ENCODE measurements around the gene ZKSCAN2. TPM values are rescaled to one million over a fixed set of nuclear protein-coding genes. Genes with fewer than 3 reads are reported as not detected.

Gene ZKSCAN2
- total and polyA plus RNA-seq, 9 of the 15 experiments (the other 6 are each of a cell fraction or from before 2014, with no cell fraction given): 1.3 to 9.5 (median 4.2) TPM

DNA sequence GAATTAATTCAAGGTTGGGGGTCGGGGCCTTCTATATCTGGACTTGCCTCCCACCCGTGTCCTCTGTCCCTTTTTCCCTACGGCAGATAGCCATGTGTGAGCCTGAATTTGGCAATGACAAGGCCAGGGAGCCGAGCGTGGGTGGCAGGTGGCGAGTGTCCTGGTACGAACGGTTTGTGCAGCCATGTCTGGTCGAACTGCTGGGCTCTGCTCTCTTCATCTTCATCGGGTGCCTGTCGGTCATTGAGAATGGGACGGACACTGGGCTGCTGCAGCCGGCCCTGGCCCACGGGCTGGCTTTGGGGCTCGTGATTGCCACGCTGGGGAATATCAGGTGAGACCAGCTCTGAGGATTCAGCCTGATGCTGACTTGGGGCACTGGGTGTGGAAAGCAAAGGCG lies 40.5 kb downstream of the ZKSCAN2 start:
- 14% methylated on average over 13 of the region's 17 CpGs for WGBS (ENCODE audit: insufficient coverage, low coverage, missing lambda C conversion rate)
- no peak for DNase-seq (ENCODE audit: extremely low read depth in 1 of 4, low spot score in 3 of 4)
- Histone ChIP-seq H3K9me1 (ENCODE audit: control insufficient read depth, insufficient read depth, low read length) (peaks cover 2% of the 10 kb centered on the region), H4K20me1 (replicated peaks; ENCODE audit: control insufficient read depth, insufficient read depth, low read length) (peaks cover 14% of the 10 kb centered on the region), H3K9ac (ENCODE audit: insufficient read depth in 1 of 2, low read depth in 2 of 2, low read length in 2 of 2) (0 out of 4 replicates have a peak overlapping the region, but pooled peaks of 1 of the 2 experiments have one; percentile 39), H3K27ac (ENCODE audit: extremely low read depth, low read depth, low read length) (no peak overlapping the region), H3K36me3 (ENCODE audit: control insufficient read depth, insufficient read depth, low read length) (no peaks in the 10 kb centered on the region), H3K4me3 (no peak overlapping the region), H3K27me3 (ENCODE audit: control insufficient read depth in 2 of 2, insufficient read depth in 2 of 2, low read length in 2 of 2) (peaks cover 0 to 11% of the 10 kb centered on the region in 2 experiments; a peak in 2 of 5 replicates), H3K79me2 (ENCODE audit: control insufficient read depth, insufficient read depth, low read length) (no peaks in the 10 kb centered on the region), H2AFZ (ENCODE audit: low read depth, low read length) (no peak overlapping the region), H3K4me2 (ENCODE audit: insufficient read depth, low read length) (peak overlapping the region; percentile 41; the same call in 1 of the 2 replicates), H3K9me3 (replicated peaks; ENCODE audit: control insufficient read depth, insufficient read depth, low read depth, low read length) (no peaks in the 10 kb centered on the region), H3K4me1 (replicated peaks in 1 of 2; ENCODE audit: control insufficient read depth in 2 of 2, insufficient read depth in 2 of 2, low read length in 2 of 2) (peaks cover 12 to 17% of the 10 kb centered on the region in 2 experiments; a peak in 4 of 5 replicates)
- no TSS peak for BruUV-seq (replicated peaks)
- intact Hi-C loops (cut with micrococcal nuclease) (loop anchor here (2.0 kb wide), 1 partner anchor 162 kb away; no protein-coding TSS in a partner anchor), in situ Hi-C loops (cut with MboI) (no loop called here)
- ChIA-PET POLR2A (interaction anchor here (0.6 to 0.7 kb wide), 3 partner anchors 43 to 571 kb away, joined by 3 to 4 read pairs (median 3); no protein-coding TSS in a partner anchor), CTCF (ENCODE audit: low intra/inter-chr PET ratio) (no interaction called here)
- TF ChIP-seq ATF7 (IDR thresholded peaks at IDR 0.05) (0 out of 2 replicates have a peak, but pooled peaks have one; percentile 0), EGR1 (conservative IDR thresholded peaks at IDR 0.05) (peak; percentile 70), DPF2 (IDR thresholded peaks at IDR 0.05) (0 out of 2 replicates have a peak, but pooled peaks have one; percentile 5), MYC (IDR thresholded peaks at IDR 0.05; ENCODE audit: low read depth, low read length) (0 out of 2 replicates have a peak, but pooled peaks have one; percentile 1), MYC (CRISPR knock-in tag; IDR thresholded peaks at IDR 0.05; ENCODE audit: borderline replicate concordance, low read depth) (no peak)
- TF ChIP-seq, protein P1, sequence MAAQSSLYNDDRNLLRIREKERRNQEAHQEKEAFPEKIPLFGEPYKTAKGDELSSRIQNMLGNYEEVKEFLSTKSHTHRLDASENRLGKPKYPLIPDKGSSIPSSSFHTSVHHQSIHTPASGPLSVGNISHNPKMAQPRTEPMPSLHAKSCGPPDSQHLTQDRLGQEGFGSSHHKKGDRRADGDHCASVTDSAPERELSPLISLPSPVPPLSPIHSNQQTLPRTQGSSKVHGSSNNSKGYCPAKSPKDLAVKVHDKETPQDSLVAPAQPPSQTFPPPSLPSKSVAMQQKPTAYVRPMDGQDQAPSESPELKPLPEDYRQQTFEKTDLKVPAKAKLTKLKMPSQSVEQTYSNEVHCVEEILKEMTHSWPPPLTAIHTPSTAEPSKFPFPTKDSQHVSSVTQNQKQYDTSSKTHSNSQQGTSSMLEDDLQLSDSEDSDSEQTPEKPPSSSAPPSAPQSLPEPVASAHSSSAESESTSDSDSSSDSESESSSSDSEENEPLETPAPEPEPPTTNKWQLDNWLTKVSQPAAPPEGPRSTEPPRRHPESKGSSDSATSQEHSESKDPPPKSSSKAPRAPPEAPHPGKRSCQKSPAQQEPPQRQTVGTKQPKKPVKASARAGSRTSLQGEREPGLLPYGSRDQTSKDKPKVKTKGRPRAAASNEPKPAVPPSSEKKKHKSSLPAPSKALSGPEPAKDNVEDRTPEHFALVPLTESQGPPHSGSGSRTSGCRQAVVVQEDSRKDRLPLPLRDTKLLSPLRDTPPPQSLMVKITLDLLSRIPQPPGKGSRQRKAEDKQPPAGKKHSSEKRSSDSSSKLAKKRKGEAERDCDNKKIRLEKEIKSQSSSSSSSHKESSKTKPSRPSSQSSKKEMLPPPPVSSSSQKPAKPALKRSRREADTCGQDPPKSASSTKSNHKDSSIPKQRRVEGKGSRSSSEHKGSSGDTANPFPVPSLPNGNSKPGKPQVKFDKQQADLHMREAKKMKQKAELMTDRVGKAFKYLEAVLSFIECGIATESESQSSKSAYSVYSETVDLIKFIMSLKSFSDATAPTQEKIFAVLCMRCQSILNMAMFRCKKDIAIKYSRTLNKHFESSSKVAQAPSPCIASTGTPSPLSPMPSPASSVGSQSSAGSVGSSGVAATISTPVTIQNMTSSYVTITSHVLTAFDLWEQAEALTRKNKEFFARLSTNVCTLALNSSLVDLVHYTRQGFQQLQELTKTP (IDR thresholded peaks at IDR 0.05; ENCODE audit: low read depth in 1 of 2, partially characterized antibody in 2 of 2): no peak
- ATAC-seq: no peak
- no peak for FAIRE-seq
